ENCODE results near the gene PER2.

The PER2 gene

GRCh38 chr2:238220274-238220891 is 68.0 kb downstream of the PER2 start:
- Histone ChIP-seq H3K36me3 (ENCODE audit: control insufficient read depth, insufficient read depth, low read length) (no peaks in the 10 kb centered on the region), H3K9ac (ENCODE audit: low read length) (no peak overlapping the region), H3K4me1 (ENCODE audit: control insufficient read depth, insufficient read depth, low read length) (peaks cover 1% of the 10 kb centered on the region), H3K4me3 (ENCODE audit: low read length) (no peak overlapping the region), H3K27ac (ENCODE audit: low read depth, low read length) (peak overlapping the region; percentile 49), H3K27me3 (ENCODE audit: control insufficient read depth, insufficient read depth, low read length) (no peaks in the 10 kb centered on the region)

GRCh38 chr2:238216651-238217184 is 71.7 kb downstream of the PER2 start:
- Histone ChIP-seq H3K4me3 (ENCODE audit: low read length) (no peak overlapping the region), H3K4me1 (ENCODE audit: control insufficient read depth, insufficient read depth, low read length) (no peaks in the 10 kb centered on the region), H3K27ac (ENCODE audit: low read depth, low read length) (no peak overlapping the region), H3K9ac (ENCODE audit: low read length) (no peak overlapping the region), H3K36me3 (ENCODE audit: control insufficient read depth, insufficient read depth, low read length) (no peaks in the 10 kb centered on the region), H3K27me3 (ENCODE audit: control insufficient read depth, insufficient read depth, low read length) (no peaks in the 10 kb centered on the region)

- no peaks in the 10 kb centered on the region for H3K27me3 ChIP-seq (ENCODE audit: control insufficient read depth, insufficient read depth, low read length)
- H3K9ac ChIP-seq (ENCODE audit: low read length) = no peak overlapping the region
- peaks cover 10% of the 10 kb centered on the region for H3K4me1 ChIP-seq (ENCODE audit: control insufficient read depth, insufficient read depth, low read length)
- H3K4me3 ChIP-seq (ENCODE audit: low read length) = no peak overlapping the region
- no peak overlapping the region for H3K27ac ChIP-seq (ENCODE audit: low read depth, low read length)
- H3K36me3 ChIP-seq (ENCODE audit: control insufficient read depth, insufficient read depth, low read length) = no peaks in the 10 kb centered on the region
Measured at GRCh38 chr2:238207006-238207405, 81.4 kb downstream of the PER2 start.

DNA sequence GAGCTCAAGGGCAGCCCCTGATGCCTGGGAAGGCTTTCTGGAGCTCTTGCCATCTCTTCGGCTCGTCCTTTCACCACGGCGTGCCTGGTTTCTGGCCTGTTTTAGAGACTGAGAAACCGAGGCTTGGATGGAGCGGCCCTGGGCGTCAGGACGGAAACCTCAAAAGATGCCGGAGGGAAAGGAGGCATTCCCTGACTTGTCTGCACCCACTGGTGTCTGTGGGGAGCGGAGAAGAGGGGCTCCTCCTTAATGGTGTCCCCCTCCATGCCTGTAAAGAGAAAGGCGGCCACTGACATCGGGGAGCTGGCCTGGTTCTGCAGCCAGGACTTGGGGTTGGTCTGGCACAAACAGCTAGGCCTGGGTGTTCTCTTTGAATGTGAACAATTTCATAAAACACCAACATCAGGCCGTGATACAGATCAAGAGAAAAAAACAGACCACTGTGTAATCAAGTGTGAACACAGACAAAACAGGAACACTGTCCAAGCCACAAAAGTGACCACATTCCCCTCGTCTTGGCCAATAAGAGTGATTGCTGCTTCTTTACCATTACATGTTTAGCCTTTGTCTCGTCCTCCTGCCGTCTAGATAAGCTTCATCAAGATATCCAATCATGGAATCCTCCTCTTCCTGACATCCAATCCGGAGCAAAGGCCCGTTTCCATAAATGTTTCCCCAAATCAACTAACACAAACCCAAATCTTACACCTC is 84.3 kb downstream of the PER2 start:
- H3K27ac ChIP-seq (ENCODE audit: low read depth, low read length) = peak overlapping the region; percentile 90
- H3K4me3 ChIP-seq (ENCODE audit: low read length) = peak overlapping the region; percentile 78
- no peaks in the 10 kb centered on the region for H3K36me3 ChIP-seq (ENCODE audit: control insufficient read depth, insufficient read depth, low read length)
- H3K27me3 ChIP-seq (ENCODE audit: control insufficient read depth, insufficient read depth, low read length) = no peaks in the 10 kb centered on the region
- H3K9ac ChIP-seq (ENCODE audit: low read length) = peak overlapping the region; percentile 90
- H3K4me1 ChIP-seq (ENCODE audit: control insufficient read depth, insufficient read depth, low read length) = peaks cover 23% of the 10 kb centered on the region

DNA sequence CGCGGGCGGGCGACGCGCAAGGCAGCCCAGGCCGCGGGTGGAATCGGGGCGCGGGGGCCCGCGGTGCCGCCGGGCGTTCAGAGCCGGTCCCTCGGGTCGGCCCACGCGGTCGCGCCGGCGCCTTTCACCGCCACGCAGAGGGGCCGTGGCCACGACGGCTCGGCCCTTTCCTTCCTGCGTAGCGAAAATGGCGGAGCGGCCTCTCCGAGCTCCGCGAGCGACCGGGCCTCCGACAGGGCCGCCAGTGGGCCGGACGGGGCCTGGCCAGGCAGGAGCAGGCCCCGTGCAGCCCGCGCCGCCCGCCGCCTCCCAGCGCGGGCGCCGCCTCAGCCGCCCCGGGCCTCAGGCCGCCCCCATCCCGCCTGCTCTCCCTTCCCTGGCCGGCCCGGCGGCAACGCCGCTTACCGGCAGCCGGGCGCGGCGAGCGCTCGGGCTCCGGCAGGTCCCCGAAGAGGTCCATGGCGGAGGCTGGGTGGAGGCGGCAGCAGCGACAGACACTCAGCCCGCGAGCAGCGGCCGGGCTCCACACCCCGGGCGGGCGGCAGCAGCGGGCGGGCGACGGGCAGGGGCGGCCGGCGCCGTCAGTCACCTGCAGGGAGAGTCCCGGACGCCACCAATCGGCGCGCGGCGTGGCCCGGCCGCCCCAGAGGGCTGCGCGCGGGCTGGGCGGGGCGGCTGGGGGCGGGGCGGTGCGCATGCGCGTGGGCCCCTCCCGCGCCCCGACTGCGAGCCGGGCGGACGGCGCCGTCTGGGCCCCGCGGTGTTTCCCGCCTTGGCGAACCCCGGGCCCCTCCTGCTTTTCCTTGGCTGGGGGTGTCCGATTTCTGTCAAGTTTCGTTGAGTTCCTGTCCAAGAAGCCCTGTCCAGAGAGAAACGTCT is 85.1 kb downstream of the PER2 start, which contains the start of gene ILKAP:
TSS of gene ILKAP (minus strand) at position 602 of the 879 bp plus-strand sequence. CDS start at position 460, 142 bp downstream.
- peaks cover 23% of the 10 kb centered on the region for H3K4me1 ChIP-seq (ENCODE audit: control insufficient read depth, insufficient read depth, low read length)
- peak within 1 kb of the TSS; percentile 78 for H3K4me3 ChIP-seq (ENCODE audit: low read length)
- H3K27ac ChIP-seq (ENCODE audit: low read depth, low read length) = peak within 1 kb of the TSS; percentile 94

DNA sequence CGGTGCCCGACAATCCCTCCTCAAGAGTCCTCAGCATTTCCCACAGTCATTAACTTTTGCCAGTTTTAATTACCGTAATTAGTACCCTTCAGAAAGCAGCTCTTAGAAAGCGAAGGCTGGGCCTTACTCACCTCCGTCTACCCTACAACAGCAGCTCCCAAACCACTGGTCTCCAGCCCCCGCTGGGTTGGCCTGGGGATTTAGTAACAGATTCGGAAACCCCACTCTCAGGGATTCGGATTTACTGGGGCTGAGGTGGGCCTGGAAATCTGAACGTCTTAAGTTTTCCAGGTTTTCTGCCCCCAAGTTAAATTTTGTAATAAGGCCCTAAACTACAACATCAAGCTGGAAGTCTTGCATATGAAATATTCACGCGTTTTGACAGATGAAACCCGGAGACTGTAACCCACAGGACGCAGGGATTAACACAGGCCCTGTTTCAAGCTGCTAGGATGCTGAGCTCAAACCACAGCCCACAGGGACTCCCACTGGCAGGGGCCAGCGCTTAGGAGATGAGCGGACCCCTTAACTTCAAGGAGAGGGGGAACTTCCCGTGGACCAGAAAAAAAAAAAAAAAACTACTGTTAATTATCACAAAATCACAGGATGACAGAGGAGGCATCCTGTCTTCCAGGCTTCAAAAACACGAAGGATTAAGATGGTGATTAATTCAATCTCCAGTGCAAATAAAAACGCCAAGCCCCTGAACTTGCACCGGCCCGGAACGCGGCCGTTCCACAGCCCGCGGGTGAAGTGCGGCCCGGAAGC is 85.9 kb downstream of the PER2 start:
- peak overlapping the region; percentile 94 for H3K27ac ChIP-seq (ENCODE audit: low read depth, low read length)
- H3K9ac ChIP-seq (ENCODE audit: low read length) = peak overlapping the region; percentile 85
- peak overlapping the region; percentile 77 for H3K4me3 ChIP-seq (ENCODE audit: low read length)
- H3K27me3 ChIP-seq (ENCODE audit: control insufficient read depth, insufficient read depth, low read length) = no peaks in the 10 kb centered on the region
- no peaks in the 10 kb centered on the region for H3K36me3 ChIP-seq (ENCODE audit: control insufficient read depth, insufficient read depth, low read length)
- H3K4me1 ChIP-seq (ENCODE audit: control insufficient read depth, insufficient read depth, low read length) = peaks cover 23% of the 10 kb centered on the region

More for the DNA sequence above, 85.1 kb downstream of the PER2 start, which contains the start of gene ILKAP:
- no peaks in the 10 kb centered on the region for H3K27me3 ChIP-seq (ENCODE audit: control insufficient read depth, insufficient read depth, low read length)
- peak within 1 kb of the TSS; percentile 90 for H3K9ac ChIP-seq (ENCODE audit: low read length)
- H3K36me3 ChIP-seq (ENCODE audit: control insufficient read depth, insufficient read depth, low read length) = no peaks in the 10 kb centered on the region
